GM23248 (cell line): ENCODE measurements around the gene GPR176.

Source experiments
- EZH2 ChIP-seq: fragments of 200-600 bp; sonication (generic); IDR thresholded peaks from 2 replicates; pipeline ENCODE4 v1.6.1; 2018; ENCODE audit warnings: antibody characterized with exemption, mild to moderate bottlenecking; ENCODE audit not compliant: insufficient read depth, poor library complexity, severe bottlenecking
- EZH2phosphoT487 ChIP-seq: fragments of 200-600 bp; sonication (generic); IDR thresholded peaks from 2 replicates; pipeline ENCODE4 v1.6.1; 2018; ENCODE audit warnings: antibody characterized with exemption, moderate library complexity, mild to moderate bottlenecking, low read depth; ENCODE audit not compliant: insufficient read depth

GRCh38 chr15:39919748-39920509 lies at the start of gene GPR176:
- TF ChIP-seq EZH2phosphoT487 (no peak), EZH2 (no peak)
